Tongue (tissue), 2 donors: Measurements from ENCODE around the gene CASQ2. TPM values are rescaled to one million over a fixed set of nuclear protein-coding genes. Genes with fewer than 3 reads are reported as not detected.

Experiments
- DNase-seq: peaks from one replicate; pipeline ENCODE4 v3.0.0-alpha.2; 2015
- total RNA-seq: library from RNA; depleted of rRNA; stranded (reverse); fragments of >200 nt; gene quantifications from one replicate; pipeline ENCODE4 v1.2.3, GENCODE V29; 2014

CASQ2 gene
- total RNA-seq, 1 donor from 2014 or later: 765 TPM

DNA sequence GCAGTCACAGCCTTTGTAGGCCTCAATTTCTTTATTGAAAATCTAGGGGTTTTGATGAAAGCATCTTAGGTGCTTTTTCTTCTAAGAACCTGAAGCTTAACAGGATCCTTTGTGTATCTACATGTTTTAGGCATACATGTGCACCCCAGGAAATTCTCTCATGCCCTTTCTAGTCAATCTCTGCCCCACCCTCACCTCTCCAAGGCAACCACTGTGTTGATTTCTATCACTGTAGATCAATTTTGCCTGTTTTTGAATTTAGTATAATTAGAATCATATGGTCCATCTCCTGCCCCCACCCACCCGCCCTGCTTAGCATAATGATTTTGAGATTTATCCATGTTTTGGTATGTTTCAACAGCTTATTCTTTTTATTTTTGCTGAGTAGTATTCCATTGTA, 107.4 kb downstream of the CASQ2 start:
- no peak for DNase-seq

DNA sequence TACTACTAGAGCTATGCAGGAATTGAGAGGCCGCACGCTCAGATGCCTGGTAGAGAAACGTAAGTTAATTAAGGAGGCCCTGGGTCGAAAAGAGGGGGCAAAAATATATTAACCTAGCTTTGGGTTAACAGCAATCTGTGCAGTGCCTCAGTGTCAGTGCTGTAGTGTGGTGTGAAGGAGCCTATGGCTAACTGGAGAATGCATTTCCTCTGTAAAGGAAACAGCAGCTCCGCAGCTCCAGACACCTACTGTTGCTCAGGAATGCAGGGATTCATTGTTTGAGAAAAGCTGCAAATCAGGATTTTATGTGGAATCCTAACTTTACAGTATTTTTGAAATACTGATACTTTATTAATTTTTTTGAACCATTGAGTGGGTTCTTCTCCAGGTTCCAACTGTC, 108.4 kb downstream of the CASQ2 start:
- DNase-seq: no peak

DNA sequence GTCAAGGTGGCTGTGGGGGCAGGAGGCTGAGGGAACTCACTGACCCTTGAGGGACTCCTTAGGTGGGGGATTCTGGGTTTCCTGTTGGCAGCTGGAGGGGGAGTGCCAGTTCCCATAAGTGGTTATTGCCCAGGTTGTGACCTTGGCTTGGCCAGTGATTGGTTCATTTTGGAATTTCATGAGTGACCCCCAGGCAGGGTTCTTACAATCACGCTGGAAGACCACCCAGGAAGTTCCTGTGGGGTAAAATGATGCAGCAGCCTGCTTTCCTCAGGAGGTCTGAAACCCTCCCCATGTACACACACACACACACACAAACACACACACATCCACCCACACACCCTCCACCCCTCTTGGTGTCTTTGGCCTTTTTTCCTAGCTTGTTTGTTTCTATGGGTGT, 109.9 kb downstream of the CASQ2 start:
- no peak for DNase-seq

DNA sequence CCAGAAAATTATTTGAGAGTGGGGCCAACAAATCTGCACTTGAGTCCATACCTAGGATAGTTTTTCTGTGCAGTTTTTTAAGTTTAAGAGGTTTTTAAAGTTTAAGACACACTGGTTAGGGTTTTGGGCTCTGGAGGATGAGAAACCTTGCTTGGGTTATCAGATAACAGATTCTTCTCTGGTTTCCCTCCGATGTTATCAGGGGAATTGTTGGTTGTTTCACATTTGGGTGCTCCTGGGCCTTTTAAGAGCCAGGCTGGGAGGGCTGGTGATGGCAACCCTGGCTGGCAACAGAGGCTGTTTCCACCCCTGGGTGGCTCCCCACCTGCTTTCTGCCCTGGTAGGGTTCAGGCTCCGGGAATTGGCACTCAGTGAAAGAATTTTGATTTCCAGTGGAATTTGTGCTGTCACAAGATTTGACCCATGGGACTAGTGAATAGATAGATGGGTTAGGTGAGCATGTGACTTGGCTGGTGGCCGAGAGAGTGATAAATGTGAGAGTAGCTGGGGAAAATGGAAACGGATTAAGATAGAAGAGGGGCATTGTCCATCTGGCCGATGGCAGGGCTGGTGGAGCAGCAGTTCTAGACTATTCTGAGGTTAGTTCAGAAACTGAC, 111.9 kb downstream of the CASQ2 start:
- DNase-seq: no peak

DNA sequence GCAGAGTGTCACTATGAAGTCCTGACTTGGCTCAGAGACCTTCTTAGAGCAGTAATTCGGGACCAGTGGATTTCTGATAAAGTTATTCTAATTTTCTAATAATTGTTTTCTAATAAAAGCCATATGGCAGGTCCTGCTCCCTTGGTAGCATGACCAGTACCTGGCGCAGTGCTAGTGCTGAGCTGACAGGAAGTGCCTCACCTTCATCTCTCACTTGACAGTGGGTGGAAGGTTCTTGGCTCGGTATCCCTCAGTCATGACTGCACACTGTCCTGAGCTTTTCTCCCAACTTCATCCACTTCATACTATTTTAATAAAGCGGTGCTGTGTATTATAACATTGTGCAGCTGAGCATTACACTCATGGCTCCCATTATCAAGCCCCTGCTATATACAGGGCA, 112.6 kb downstream of the CASQ2 start:
- no peak for DNase-seq

DNA sequence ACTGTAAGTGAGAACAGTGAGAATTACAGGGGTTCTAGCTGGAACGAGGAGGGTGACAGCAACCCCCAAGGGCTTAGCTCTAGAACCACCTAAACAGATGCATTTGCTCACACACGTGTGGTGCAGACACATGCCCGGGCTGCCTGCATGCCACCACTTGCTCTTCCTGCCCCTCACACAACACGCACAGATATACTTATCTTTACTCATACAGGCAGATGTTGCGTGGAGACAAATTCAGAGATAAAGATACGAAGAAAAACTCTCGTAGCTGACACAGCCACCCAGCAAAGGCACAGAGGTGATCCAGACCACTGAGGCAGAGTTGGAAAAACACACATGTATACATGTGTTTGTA, 113.2 kb downstream of the CASQ2 start:
- DNase-seq: no peak

DNA sequence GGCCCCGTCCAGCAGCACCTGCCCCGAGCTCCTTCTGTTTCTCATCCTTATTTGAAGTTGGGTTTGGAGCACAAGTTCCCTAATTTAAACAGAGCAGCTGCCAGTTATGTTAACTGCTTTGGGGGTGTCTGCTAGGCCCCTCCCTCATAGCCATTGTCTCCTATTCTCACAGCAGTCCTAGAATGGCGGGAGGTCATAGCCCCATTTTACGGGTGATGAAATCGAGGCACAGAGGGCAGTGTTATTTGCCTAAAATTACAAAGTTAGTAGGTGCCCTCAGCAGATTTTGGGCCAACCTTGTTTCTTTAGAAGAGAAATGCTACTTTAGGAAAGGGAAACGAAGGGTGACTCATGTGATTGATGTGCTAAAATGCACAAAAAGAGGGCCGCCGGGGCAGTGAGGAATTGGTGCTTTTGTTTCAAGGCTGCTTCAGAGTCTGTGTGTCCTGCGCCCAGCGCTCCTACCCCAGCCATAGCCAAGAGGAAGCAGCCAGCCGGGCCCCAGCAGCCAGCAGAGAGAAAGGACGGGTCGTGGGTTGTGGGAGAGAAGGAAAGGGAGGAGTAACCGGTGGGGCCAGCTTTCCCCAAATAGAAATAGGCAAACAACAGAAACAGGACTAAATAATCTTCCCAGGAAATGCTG, 113.7 kb downstream of the CASQ2 start:
- no peak for DNase-seq

DNA sequence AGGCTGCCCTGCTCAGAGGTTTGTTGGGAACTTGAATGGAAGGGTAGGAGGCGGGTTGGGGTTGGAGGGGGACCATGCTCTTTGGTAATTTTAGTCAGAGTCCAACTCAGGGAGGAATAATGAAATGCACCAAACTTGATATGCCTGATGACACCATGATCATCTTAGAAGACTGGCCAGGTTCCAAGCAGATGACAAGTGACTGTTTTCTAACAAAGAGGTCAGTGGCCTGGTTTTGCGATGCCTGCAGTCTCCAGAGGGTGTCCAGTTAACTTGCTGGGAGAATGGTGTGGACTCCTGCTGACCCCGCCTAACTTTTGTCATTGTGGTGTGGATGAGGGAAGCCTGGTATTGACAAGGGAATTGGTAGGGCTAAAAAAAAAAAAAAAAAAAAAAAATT, 114.4 kb downstream of the CASQ2 start:
- no peak for DNase-seq

DNA sequence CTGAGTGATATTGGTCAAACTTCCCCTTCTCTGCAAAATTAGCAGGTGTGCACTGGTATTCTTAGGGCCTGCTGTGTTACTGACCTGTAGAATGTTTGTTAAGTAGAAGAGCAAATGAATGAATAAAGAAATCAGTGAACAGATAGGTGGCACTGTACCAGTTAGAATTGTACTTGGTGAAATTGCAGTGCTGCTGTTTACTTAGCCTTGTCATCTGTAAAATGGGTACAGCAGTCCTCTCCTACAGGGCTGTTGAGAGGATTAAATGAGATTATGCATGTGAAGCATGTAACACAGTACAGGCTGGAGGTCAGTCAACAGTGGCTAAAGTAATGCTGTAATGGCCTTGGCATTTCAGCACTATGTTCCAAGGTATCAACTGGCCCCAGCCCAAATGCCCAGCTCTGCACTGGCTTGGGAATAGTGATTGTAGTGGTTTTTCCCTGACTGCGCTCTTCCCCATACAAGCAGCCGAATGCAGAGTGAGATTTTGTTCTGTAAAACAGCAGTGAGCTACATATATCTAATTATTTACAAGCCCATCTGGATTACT, 116.2 kb downstream of the CASQ2 start:
- DNase-seq: no peak

DNA sequence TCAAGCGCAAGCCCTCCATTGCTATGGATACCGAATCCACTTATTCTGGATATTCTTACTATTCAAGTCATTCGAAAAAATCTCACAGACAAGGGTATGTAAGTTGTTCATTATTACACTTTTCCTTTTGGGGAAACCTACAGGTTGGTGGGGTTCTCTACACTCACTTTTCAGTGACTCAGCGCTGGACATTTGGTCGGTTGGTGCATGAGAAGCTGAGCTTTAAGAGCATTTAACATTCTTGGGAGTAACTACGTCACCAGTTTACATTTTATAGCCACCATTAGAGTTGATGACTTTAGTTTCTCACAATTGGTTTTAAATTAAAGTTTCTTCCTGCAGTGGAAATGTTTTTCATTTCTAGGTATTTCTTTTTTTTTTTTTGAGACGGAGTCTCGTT, 117.1 kb downstream of the CASQ2 start:
- DNase-seq: no peak

DNA sequence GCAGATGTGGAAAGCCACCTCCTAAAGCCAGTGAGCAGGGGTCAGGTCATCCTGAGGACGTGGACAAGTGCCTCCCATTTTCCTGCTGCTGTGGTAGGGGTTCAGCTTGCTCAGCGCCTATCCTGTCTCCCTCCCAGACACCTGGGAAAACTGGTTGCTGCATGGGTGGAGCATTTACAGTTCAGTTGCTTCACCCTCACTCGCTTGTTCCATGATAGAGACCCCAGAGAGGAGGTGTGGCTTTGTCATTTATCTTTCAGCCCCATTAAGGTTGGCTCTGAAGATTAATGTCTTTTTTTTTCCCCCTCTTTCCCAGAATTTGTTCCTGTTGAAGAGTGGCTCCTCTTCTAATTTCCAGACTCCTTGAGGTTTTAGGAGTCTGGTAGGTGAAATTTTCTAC, 117.6 kb downstream of the CASQ2 start:
- no peak for DNase-seq

Other genes with a start within 250 kb of the CASQ2 start
- 8.4 TPM for gene VANGL1, start 126.7 kb downstream of the CASQ2 start, total RNA-seq
- gene NHLH2, start 72.4 kb upstream of the CASQ2 start, total RNA-seq: 0.21 TPM
- gene SLC22A15, start 207.8 kb upstream of the CASQ2 start, total RNA-seq: 3.6 TPM